ENCODE measurements around the gene COL4A6. TPM values are rescaled to one million over a fixed set of nuclear protein-coding genes. Genes with fewer than 3 reads are reported as not detected.

The COL4A6 gene
- total and polyA plus RNA-seq, 2 experiments from 2014 or later: 0.11 TPM; not detected in 1

DNA sequence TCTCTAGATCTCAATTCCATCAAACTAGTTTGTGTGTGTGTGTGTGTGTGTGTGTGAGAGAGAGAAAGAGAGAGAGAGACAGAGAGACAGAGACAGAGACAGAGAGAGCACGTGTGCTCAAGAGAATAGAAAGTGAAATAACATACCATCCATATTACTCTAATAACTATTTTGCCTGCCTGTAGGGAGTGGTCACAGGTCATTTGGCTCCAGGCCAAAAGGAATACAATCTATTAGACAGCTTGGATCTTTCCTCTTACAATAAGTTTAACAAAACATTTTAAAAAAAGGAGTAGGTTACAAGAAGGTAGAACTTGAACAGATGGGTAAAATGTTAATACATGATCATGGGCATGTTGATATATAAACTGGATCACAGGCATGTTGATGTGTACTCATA is 76.2 kb downstream of the COL4A6 start:
- Histone ChIP-seq H4K20me1 (ENCODE audit: insufficient read depth) (no peaks in the 10 kb centered on the region), H3K4me2 (ENCODE audit: unreplicated experiment) (no peak overlapping the region), H3K4me3 (no peak overlapping the region), H3K27ac (no peak overlapping the region), H3F3A (ENCODE audit: insufficient read depth) (no peaks in the 10 kb centered on the region), H3K27me3 (replicated peaks; ENCODE audit: insufficient read depth) (no peaks in the 10 kb centered on the region), H3K4me1 (ENCODE audit: insufficient read depth) (no peaks in the 10 kb centered on the region), H2AFZ (no peak overlapping the region), H3K79me2 (ENCODE audit: insufficient read depth) (no peaks in the 10 kb centered on the region), H3K9me2 (ENCODE audit: insufficient read depth) (no peaks in the 10 kb centered on the region), H3K9ac (no peak overlapping the region), H3K9me3 (ENCODE audit: low read depth) (no peaks in the 10 kb centered on the region), H3K36me3 (ENCODE audit: low read depth) (no peaks in the 10 kb centered on the region)
- TF ChIP-seq EZH2phosphoT487 (IDR thresholded peaks at IDR 0.05; ENCODE audit: insufficient read depth, low read depth) (no peak), EZH2 (IDR thresholded peaks at IDR 0.05; ENCODE audit: insufficient read depth, poor library complexity, severe bottlenecking) (no peak)
- no peak for DNase-seq
- in situ Hi-C loops (cut with MboI): no loop called here
- 13 to 21% methylated on average over 1 of the region's 1 CpG for WGBS, 2 experiments (ENCODE audit: low coverage in 1 of 2, low lambda C conversion rate in 2 of 2, missing lambda C conversion rate in 2 of 2)

DNA sequence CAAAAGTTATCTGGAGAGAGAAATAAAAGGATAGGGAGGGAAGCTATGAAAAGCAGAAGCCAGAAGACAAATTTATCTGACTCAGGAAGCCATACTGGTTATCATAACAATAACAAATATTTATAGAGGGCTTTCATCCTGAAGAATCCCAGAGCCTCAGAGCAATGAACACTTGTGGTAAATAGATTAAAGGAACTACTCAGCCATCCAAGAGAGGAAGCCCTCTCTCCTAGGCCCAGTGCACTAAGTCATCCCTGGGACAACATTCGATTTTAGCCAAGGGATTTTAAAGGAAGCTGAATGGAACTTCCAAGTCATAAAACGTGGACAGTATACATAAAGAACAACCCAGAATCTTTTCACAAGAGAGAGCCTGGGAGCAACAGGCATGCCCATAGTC is 76.9 kb downstream of the COL4A6 start:
- H2AFZ ChIP-seq: no peak overlapping the region
- in situ Hi-C loops (cut with MboI): no loop called here
- no peaks in the 10 kb centered on the region for H3K4me1 ChIP-seq (ENCODE audit: insufficient read depth)
- H3K27ac ChIP-seq: no peak overlapping the region
- H3K9me2 ChIP-seq (ENCODE audit: insufficient read depth): no peaks in the 10 kb centered on the region
- no peak overlapping the region for H3K9ac ChIP-seq
- no peak for DNase-seq
- H3K9me3 ChIP-seq (ENCODE audit: low read depth): no peaks in the 10 kb centered on the region
- H3K36me3 ChIP-seq (ENCODE audit: low read depth): no peaks in the 10 kb centered on the region
- H3K79me2 ChIP-seq (ENCODE audit: insufficient read depth): no peaks in the 10 kb centered on the region
- no peaks in the 10 kb centered on the region for H4K20me1 ChIP-seq (ENCODE audit: insufficient read depth)
- 70 to 72% methylated on average over 2 of the region's 2 CpGs for WGBS, 2 experiments (ENCODE audit: low coverage in 1 of 2, low lambda C conversion rate in 2 of 2, missing lambda C conversion rate in 2 of 2)
- no peak for TF ChIP-seq EZH2phosphoT487 (IDR thresholded peaks at IDR 0.05; ENCODE audit: insufficient read depth, low read depth)
- no peak for TF ChIP-seq EZH2 (IDR thresholded peaks at IDR 0.05; ENCODE audit: insufficient read depth, poor library complexity, severe bottlenecking)
- H3F3A ChIP-seq (ENCODE audit: insufficient read depth): no peaks in the 10 kb centered on the region
- no peak overlapping the region for H3K4me3 ChIP-seq
- H3K27me3 ChIP-seq (replicated peaks; ENCODE audit: insufficient read depth): no peaks in the 10 kb centered on the region
- H3K4me2 ChIP-seq (ENCODE audit: unreplicated experiment): no peak overlapping the region

DNA sequence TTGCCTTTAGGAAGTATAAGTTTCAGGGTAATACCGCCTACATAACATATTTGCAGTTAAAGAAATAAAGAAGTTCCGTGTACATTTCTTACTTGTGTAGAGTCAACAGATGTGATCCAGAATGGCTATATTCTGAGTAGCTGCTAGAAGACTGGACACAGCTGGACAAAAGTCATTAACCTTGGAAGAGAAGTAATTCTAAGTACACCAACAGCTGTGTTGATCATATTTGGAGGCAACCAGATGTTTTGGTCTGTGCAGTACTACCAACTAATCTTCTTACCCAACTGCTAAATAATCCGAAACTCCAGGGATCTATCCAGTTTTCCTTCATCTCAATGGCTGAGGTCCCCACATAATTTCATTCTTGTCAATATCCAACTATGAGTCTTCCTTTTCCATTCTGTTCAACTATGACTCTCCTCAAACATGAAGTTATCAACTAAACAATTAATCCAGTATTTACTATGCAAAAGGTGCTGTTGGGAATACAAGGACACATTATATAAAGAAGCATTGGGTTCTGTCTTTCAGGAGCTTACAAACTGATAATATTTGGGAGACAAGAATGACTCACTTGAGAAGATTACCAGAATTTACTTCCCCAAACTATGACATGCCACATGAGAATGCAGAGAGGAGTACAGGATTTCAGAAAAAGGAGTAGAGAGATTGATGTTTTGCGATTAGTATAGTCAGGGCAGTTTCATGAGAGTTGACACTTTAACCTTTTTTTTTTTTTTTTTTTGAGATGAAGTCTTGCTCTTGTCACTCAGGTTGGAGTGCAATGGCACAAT is 78.2 kb downstream of the COL4A6 start:
- Histone ChIP-seq H3K4me1 (ENCODE audit: insufficient read depth) (no peaks in the 10 kb centered on the region), H4K20me1 (ENCODE audit: insufficient read depth) (no peaks in the 10 kb centered on the region), H3K9ac (no peak overlapping the region), H2AFZ (no peak overlapping the region), H3F3A (ENCODE audit: insufficient read depth) (no peaks in the 10 kb centered on the region), H3K79me2 (ENCODE audit: insufficient read depth) (no peaks in the 10 kb centered on the region), H3K4me3 (no peak overlapping the region), H3K4me2 (ENCODE audit: unreplicated experiment) (no peak overlapping the region), H3K9me2 (ENCODE audit: insufficient read depth) (no peaks in the 10 kb centered on the region), H3K36me3 (ENCODE audit: low read depth) (no peaks in the 10 kb centered on the region), H3K9me3 (ENCODE audit: low read depth) (no peaks in the 10 kb centered on the region), H3K27ac (no peak overlapping the region), H3K27me3 (replicated peaks; ENCODE audit: insufficient read depth) (no peaks in the 10 kb centered on the region)
- in situ Hi-C loops (cut with MboI): no loop called here
- TF ChIP-seq EZH2phosphoT487 (IDR thresholded peaks at IDR 0.05; ENCODE audit: insufficient read depth, low read depth) (no peak), EZH2 (IDR thresholded peaks at IDR 0.05; ENCODE audit: insufficient read depth, poor library complexity, severe bottlenecking) (no peak)
- 91 to 95% methylated on average over 3 to 4 of the region's 4 CpGs for WGBS, 2 experiments (ENCODE audit: low coverage in 1 of 2, low lambda C conversion rate in 2 of 2, missing lambda C conversion rate in 2 of 2)
- DNase-seq: peak; percentile 30

DNA sequence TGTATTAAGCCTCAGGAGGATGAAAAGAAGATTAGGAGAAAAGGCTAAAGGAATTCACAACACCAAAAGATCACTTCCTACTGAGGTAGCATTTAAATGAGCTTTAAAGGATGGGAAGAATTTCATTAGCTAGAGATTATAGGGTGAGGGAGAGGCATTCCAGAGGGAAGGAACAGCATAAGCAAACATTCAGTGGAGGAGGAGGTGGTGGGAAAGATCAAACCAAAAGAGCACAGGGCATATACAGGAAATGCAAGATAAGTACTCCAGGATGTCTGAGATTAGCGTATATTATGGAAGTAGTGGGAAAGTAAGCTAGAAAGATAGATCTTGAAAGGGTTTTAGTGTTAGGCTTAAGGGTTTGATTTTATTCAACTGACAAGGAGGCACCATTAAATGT is 84.8 kb downstream of the COL4A6 start:
- Histone ChIP-seq H3K79me2 (ENCODE audit: insufficient read depth) (no peaks in the 10 kb centered on the region), H3K9me3 (ENCODE audit: low read depth) (no peaks in the 10 kb centered on the region), H2AFZ (no peak overlapping the region), H3F3A (ENCODE audit: insufficient read depth) (no peaks in the 10 kb centered on the region), H3K4me1 (ENCODE audit: insufficient read depth) (no peaks in the 10 kb centered on the region), H3K9ac (no peak overlapping the region), H3K9me2 (ENCODE audit: insufficient read depth) (no peaks in the 10 kb centered on the region), H3K27ac (no peak overlapping the region), H3K36me3 (ENCODE audit: low read depth) (no peaks in the 10 kb centered on the region), H3K4me3 (no peak overlapping the region), H3K4me2 (ENCODE audit: unreplicated experiment) (no peak overlapping the region), H4K20me1 (ENCODE audit: insufficient read depth) (no peaks in the 10 kb centered on the region), H3K27me3 (replicated peaks; ENCODE audit: insufficient read depth) (no peaks in the 10 kb centered on the region)
- WGBS, 2 experiments (ENCODE audit: low coverage in 1 of 2, low lambda C conversion rate in 2 of 2, missing lambda C conversion rate in 2 of 2): 88 to 93% methylated on average over 1 of the region's 1 CpG
- no peak for DNase-seq
- in situ Hi-C loops (cut with MboI): no loop called here
- TF ChIP-seq EZH2 (IDR thresholded peaks at IDR 0.05; ENCODE audit: insufficient read depth, poor library complexity, severe bottlenecking) (no peak), EZH2phosphoT487 (IDR thresholded peaks at IDR 0.05; ENCODE audit: insufficient read depth, low read depth) (no peak)
